CD4-positive, alpha-beta T cell treated with Interleukin-15 for 4 hours (primary cell): Measurements from ENCODE around the gene C17orf78.
A peak's percentile ranks its signal among the peaks of the same experiment; 100 is the strongest.
"Not testable (repeated sequence)": the region's sequence is repeated elsewhere in the genome, so short reads cannot be mapped to it uniquely, and the experiment has no call there.

ENCODE experiments used
- DNase-seq: peaks from one replicate; pipeline ENCODE4 v3.0.0-alpha.2; 2020; ENCODE audit warnings: low spot score

C17orf78 gene

GRCh38 chr17:37375706-37376105 lies at the start of gene C17orf78:
C17orf78 (plus strand) TSS chr17:37375985; CDS start chr17:37376093, 108 bp downstream.
- no peak for DNase-seq

DNA sequence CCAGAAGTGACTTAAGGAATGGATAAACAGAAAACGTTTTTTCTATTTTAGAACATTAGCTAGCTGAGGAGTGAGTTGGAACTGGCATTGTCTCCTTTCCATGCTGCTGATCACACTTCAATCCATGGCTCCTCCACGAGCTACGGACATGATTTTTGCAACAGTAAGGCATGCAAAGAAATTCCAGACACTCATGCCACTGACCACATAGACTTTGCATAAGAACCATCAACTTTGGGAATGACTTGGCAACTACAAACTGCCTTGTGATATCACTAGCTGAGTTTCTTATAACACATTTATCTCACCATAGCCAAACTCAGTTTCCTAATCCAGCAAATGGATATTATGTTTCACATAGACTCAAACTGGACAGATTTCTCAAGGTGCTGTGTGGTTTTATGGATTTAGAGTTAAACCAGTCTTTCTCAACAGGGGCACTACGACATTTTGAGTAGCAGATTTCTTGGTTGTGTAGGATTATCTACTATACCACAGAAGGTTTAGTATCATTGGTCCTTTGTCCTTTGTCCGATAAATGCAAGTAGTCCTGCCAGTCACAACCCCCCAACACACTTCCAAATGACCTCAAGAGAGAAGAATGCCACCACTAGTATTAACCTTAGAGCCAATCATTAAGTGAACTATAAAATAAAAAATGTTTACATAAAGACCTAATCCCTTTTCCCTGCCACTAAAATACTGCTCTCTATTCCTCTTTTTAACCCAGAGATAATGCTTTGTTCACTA lies 48.3 kb upstream of the C17orf78 start:
- no peak for DNase-seq

GRCh38 chr17:37338847-37339246 lies 36.9 kb upstream of the C17orf78 start:
- no peak for DNase-seq

DNA sequence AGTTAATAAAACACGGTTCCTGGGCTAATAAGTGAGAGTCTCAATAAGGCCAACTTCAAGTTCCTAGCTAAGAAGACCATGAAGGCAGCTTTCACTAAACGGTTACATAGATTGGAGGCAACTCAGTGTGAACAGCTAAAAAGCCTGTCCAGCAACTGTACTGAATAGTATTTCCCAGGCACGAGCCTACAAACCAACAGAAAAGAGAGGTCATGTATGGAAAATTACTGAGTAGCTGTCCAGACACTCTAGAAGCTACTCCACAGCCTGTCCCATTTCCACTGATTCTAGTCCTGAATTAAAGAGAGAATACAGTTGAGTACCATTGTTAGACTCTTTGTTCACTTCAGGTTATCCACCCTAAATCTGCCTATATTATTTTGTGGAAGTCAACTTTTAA lies 36.5 kb upstream of the C17orf78 start:
- DNase-seq, result no peak

DNA sequence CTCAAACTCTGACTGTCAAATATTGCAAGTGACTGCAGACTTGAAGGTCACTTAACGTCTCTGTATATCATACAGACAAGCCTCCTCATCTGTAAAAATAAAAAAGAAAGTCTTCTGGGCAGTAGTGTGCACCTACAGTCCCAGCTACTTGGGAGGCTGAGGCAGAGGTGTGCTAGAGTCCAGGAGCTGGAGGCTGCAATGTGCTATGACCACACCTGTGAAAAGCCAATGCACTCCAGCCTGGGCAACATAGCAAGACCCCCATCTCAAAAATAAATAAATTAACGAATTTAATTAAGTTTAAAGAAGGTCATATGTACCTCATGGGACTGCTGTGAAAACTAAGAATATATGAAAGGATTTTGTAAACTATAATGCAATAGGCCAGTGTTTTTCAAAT lies 35.0 kb upstream of the C17orf78 start:
- no peak for DNase-seq

DNA sequence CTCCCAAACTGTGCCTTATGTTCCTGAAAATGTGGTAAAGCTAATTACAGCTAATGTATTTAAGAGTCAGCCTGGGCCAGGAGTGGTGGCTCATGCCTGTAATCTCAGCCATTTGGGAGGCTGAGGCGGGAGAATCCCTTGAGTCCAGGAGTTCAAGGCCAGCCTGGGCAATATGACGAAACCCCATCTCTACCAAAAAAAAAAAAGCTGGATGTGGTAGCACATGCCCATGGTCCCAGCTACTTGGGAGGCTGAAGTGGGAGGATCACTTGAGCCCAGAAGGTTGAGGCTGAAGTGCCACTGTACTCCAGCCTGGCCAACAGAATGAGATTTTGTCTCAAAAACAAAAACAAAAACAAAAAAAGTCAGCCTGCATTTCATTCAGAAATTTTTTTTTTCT lies 33.2 kb upstream of the C17orf78 start:
- DNase-seq, result no peak

GRCh38 chr17:37344519-37344918 lies 31.3 kb upstream of the C17orf78 start:
- DNase-seq, result no peak

- not testable (repeated sequence) for DNase-seq
Measured at GRCh38 chr17:37346863-37347402, 28.9 kb upstream of the C17orf78 start.

GRCh38 chr17:37356796-37357569 lies 18.8 kb upstream of the C17orf78 start:
- DNase-seq, result not testable (repeated sequence)

- DNase-seq, result peak; percentile 3
Measured at GRCh38 chr17:37358098-37358829, 17.5 kb upstream of the C17orf78 start.

- DNase-seq, result peak; percentile 91
Measured at GRCh38 chr17:37358830-37359681, 16.7 kb upstream of the C17orf78 start.

DNA sequence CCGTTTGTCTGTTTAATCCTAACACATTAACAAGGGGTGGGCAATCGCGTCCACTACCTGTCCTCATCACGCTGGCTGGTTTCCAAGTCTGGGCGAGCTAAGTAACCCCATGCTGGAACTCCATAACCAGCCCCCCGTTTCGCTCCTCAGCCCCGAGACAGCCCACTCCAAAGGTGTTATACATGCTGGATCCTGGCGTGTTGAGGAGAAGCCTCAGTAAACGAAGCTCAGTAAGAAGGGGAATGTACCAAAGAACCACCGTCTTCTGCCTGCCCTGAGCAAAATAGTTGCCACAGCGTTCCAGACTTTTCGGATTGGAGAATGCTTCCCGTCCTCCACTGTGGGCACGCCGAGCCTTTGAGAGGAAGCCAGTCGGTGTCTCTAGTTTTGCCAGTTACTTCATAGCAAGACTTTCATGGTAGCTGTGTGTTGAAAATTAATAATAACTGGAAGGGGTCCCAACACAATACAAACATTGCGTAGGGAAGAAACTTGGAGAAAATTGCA lies 16.1 kb upstream of the C17orf78 start:
- no peak for DNase-seq

GRCh38 chr17:37360632-37361031 lies 15.2 kb upstream of the C17orf78 start:
- DNase-seq, result no peak

- DNase-seq, result no peak
Measured at GRCh38 chr17:37361543-37361942, 14.2 kb upstream of the C17orf78 start.

- DNase-seq, result no peak
Measured at GRCh38 chr17:37365589-37365988, 10.2 kb upstream of the C17orf78 start.

DNA sequence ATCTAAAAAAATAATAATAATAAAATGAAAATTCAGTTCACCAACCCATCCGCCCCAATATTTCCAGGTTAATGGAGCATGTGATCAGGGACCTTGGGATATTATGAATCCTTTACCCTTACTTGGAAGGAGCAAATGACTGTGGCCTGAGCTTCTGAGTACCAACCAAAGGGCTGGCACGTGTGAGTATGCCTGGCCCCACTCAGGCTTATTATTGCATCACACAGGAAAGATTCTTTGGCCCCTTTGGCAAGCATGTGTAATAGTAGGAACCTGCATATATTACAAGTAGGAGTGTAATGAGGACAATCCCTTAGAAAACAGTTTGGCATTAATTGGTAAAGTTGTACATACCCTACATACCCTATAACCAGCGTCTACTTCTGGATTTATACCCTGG lies 7.2 kb upstream of the C17orf78 start:
- DNase-seq, result no peak

- peak; percentile 69 for DNase-seq
Measured at GRCh38 chr17:37373530-37374159, 2.1 kb upstream of the C17orf78 start.

DNA sequence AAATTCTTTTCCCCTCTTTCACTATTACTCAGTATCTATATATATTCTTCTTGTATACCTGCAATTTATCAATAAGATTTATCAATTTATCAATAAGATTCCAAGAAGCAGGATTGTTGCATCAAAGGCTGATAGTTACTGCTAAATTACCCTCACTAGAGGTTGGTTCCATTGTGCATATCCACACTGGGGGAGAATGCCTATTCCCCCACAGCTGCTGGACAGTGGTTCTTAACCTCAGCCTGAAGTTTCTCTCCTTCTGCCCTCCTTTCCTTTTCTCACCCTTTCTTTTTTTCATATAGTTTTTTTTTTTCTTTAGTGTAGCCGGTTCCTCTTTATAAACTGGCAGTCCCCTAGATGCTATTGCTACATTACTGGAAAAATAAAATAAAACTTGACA lies 6.3 kb downstream of the C17orf78 start:
- DNase-seq, result no peak

DNA sequence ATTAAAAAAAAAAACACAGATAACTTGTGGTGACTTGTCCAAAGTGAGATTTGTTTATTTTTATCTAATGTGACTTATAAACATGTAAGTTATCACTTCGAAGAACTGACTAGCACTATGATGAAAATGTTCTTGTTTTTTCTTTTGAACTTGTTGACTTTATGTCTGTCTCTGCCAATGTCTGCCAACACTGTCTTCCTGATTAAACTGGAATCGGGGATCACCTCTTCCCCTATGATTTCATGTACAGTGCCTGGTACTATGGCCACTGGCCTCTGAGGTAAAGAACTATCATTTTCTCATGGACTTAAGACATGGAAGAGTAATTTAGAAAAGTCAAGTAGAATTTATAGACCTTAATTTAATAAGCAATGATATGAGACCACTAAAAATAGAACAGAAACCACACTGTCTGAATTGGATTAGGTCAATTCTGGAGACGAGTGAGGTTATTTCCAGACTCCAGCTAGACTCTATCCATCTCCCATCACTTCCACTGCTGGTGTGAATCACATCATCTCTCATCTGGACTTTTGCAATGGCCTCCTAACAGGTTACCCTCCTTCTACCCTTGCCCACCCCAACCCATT lies 8.9 kb downstream of the C17orf78 start:
- DNase-seq, result no peak

DNA sequence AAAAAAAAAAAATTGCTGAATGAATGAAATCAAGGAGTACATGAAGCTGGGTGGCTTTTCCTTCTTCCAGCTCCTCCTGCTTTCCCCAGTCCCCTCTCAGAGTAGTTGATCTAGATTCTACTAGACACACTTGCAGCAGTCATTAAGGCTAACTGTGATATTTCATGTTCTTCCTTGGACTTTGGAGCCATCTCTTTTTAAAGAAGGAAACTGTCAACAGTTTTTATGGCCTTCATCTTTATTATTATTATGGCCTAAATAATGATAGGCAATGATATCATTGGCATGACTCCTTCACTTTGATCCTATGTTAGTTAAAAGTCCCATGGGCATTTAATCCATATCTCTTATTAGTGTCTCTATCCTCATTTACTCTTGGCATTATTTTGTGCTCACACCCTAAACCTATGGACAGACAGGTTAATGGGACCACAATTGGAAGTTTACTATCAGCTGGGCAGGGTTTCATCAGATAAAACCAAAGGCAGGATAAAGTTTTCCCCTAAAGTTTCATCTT lies 9.7 kb downstream of the C17orf78 start:
- no peak for DNase-seq
